Mesodermal cell (in vitro differentiated cells): ENCODE data around the gene METTL24.

Source experiments
- H3K27ac ChIP-seq: 2 replicates; pipeline ENCODE4 v1.7.0; 2013; ENCODE audit warnings: mild to moderate bottlenecking, low read depth, low read length, moderate library complexity; ENCODE audit not compliant: severe bottlenecking
- H3K36me3 ChIP-seq: 2 replicates; pipeline ENCODE4 v1.7.1; 2013; ENCODE audit warnings: mild to moderate bottlenecking, low read length, moderate library complexity; ENCODE audit not compliant: control insufficient read depth, insufficient read depth
- H3K4me1 ChIP-seq: one replicate; pipeline ENCODE4 v1.7.1; 2013; ENCODE audit warnings: mild to moderate bottlenecking, low read length; ENCODE audit not compliant: insufficient read depth, control insufficient read depth, poor library complexity, severe bottlenecking
- H3K4me3 ChIP-seq: 2 replicates; pipeline ENCODE4 v1.7.0; 2013; ENCODE audit warnings: low read length, control low read depth, mild to moderate bottlenecking; ENCODE audit not compliant: insufficient read depth, poor library complexity, severe bottlenecking; ENCODE audit errors: extremely low read depth
- H3K9me3 ChIP-seq: 2 replicates; pipeline ENCODE4 v1.7.1; 2013; ENCODE audit warnings: mild to moderate bottlenecking, low read length, moderate library complexity; ENCODE audit not compliant: control insufficient read depth
- WGBS, 2 experiments: methylation state at CpG; one replicate each; pipeline ENCODE4 v1.1.5; 2013; ENCODE audit warnings: missing lambda C conversion rate in 2 of 2; ENCODE audit not compliant: insufficient coverage in 2 of 2; 5-methylcytosine and 5-hydroxymethylcytosine counted together

METTL24 gene

GRCh38 chr6:110196874-110197273 is 161.3 kb downstream of the METTL24 start:
- no peaks in the 10 kb centered on the region for H3K9me3 ChIP-seq
- H3K27ac ChIP-seq, result no peak overlapping the region
- peaks cover 2% of the 10 kb centered on the region for H3K4me1 ChIP-seq
- WGBS, 2 experiments, result 100% methylated on average over 1 of the region's 1 CpG
- H3K4me3 ChIP-seq, result no peak overlapping the region
- H3K36me3 ChIP-seq, result peaks cover 19% of the 10 kb centered on the region

- H3K36me3 ChIP-seq, result peaks cover 19% of the 10 kb centered on the region
- peaks cover 7% of the 10 kb centered on the region for H3K4me1 ChIP-seq
- no peak overlapping the region for H3K27ac ChIP-seq
- no peak overlapping the region for H3K4me3 ChIP-seq
- 89 to 93% methylated on average over 3 of the region's 4 CpGs for WGBS, 2 experiments
- no peaks in the 10 kb centered on the region for H3K9me3 ChIP-seq
Observed at GRCh38 chr6:110195639-110196038, 162.5 kb downstream of the METTL24 start.
